CD4-positive, alpha-beta T cell (primary cell): ENCODE data around the gene FNDC3A. TPM values are rescaled to one million over a fixed set of nuclear protein-coding genes. Genes with fewer than 3 reads are reported as not detected.
"Not testable (repeated sequence)": the region's sequence is repeated elsewhere in the genome, so short reads cannot be mapped to it uniquely, and the experiment has no call there.

Experiments
- ATAC-seq: fragments of 200-7000 bp; cut with Tn5 transposase; one replicate; pipeline ENCODE4 v1.10.0; 2022; ENCODE audit warnings: mild to moderate bottlenecking; ENCODE audit not compliant: poor library complexity
- CTCF ChIA-PET: fragments of 350-600 bp; sonication (Branson Sonifier 250); formaldehyde crosslinking; loops from one replicate; lab custom pipeline; 2021; ENCODE audit warnings: antibody characterized with exemption, inconsistent platforms; lab: Charles Lee
- POLR2A ChIA-PET: fragments of 350-600 bp; sonication (Branson Sonifier 250); formaldehyde crosslinking; loops from one replicate; lab custom pipeline; 2021; ENCODE audit warnings: antibody characterized with exemption, inconsistent platforms; lab: Charles Lee
- DNase-seq, 14 experiments: peaks; one replicate each; pipeline ENCODE4 v3.0.0-alpha.2; 2013 to 2020; ENCODE audit warnings: mixed read lengths in 2 of 14
- H3K27ac ChIP-seq, 2 donors: one replicate each; pipeline versions ENCODE4 v1.5.1 to v1.7.0; 2013; ENCODE audit warnings: low read length in 2 of 2, low read depth in 1 of 2, mild to moderate bottlenecking in 1 of 2
- H3K27me3 ChIP-seq, 2 experiments: 1 replicate in 1 of 2; 2 replicates in 1 of 2; pipeline versions ENCODE4 v1.6.1 to v1.7.0; 2013; ENCODE audit warnings: low read length in 2 of 2, control low read depth in 1 of 2, mild to moderate bottlenecking in 1 of 2, moderate library complexity in 1 of 2; ENCODE audit not compliant: insufficient read depth in 2 of 2, control insufficient read depth in 1 of 2
- H3K36me3 ChIP-seq: one replicate; pipeline ENCODE4 v1.6.1; 2013; ENCODE audit warnings: low read length, control low read depth; ENCODE audit not compliant: insufficient read depth
- H3K4me1 ChIP-seq: one replicate; pipeline ENCODE4 v1.6.1; 2013; ENCODE audit warnings: low read length, control low read depth; ENCODE audit not compliant: insufficient read depth
- H3K4me3 ChIP-seq: one replicate; pipeline ENCODE4 v1.5.1; 2013; ENCODE audit warnings: mild to moderate bottlenecking, low read length, moderate library complexity
- H3K9me3 ChIP-seq, 2 experiments: 1 replicate in 1 of 2; 2 replicates in 1 of 2; pipeline versions ENCODE4 v1.6.1 to v1.7.0; 2013; ENCODE audit warnings: low read length in 2 of 2, mild to moderate bottlenecking in 2 of 2, control low read depth in 1 of 2, moderate library complexity in 1 of 2; ENCODE audit not compliant: control insufficient read depth in 1 of 2, insufficient read depth in 1 of 2
- H3K27ac Mint-ChIP-seq: one replicate; pipeline ENCODE4 v1.8.0; 2020; ENCODE audit warnings: mixed read lengths
- H3K27me3 Mint-ChIP-seq: one replicate; pipeline ENCODE4 v1.8.0; 2021; ENCODE audit warnings: mixed read lengths
- H3K36me3 Mint-ChIP-seq: one replicate; pipeline ENCODE4 v1.8.0; 2021; ENCODE audit warnings: low read depth, mixed read lengths
- H3K4me1 Mint-ChIP-seq: one replicate; pipeline ENCODE4 v1.8.0; 2021; ENCODE audit warnings: low read depth, mixed read lengths
- H3K4me3 Mint-ChIP-seq: one replicate; pipeline ENCODE4 v1.8.0; 2020; ENCODE audit warnings: mild to moderate bottlenecking, mixed read lengths
- H3K9me3 Mint-ChIP-seq: one replicate; pipeline ENCODE4 v1.8.0; 2020; ENCODE audit warnings: mixed read lengths
- intact Hi-C, 2 experiments: fragments of 100-400 bp; cut with DNase I in 1 of 2; cut with micrococcal nuclease in 1 of 2; formaldehyde crosslinking; loops; one replicate each; pipeline versions ENCODE4 v1.15.1 to v1.9.0; 2023 to 2025; cut with DNase I, micrococcal nuclease
- total RNA-seq, 174 experiments: library from RNA in 2 of 174; stranded (reverse) in 2 of 174; gene quantifications; one replicate each; pipeline ENCODE4 v1.2.3 and lab custom pipeline; 2021 to 2026
- TF ChIP-seq, protein P1 (sequence below): fragments of 200-600 bp; IDR thresholded peaks from one replicate; pipeline ENCODE4 v1.8.0; 2022; ENCODE audit warnings: antibody characterized with exemption, mild to moderate bottlenecking

Gene FNDC3A
- total RNA-seq, 2 experiments from 2014 or later: 27.7 to 28.6 TPM

DNA sequence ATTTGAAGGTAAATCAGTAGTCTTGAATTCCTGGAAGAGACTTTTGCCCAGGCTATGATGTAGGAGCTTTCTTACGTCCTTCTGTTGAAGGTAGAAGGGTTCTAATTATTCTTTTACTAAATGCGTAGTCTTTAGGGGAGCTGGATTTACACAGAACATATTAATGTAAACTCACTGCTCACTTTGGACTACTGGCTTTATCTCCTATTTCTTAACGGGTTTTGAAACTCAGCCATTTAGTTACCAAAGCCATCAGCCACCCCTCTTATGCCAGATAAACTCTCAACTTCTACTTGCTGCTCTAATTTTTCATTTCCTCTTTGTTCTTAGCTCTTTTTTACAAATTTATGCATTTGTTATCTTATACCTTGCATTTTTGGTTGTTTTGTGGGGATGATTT lies 81.5 kb downstream of the FNDC3A start:
- ChIA-PET POLR2A (no interaction called here), CTCF (no interaction called here)
- intact Hi-C loops: no loop called here
- DNase-seq: no peak
- H3K27me3 ChIP-seq: no peaks in the 10 kb centered on the region
- no peak overlapping the region for H3K27ac Mint-ChIP-seq
- H3K9me3 ChIP-seq: no peaks in the 10 kb centered on the region
- H3K4me1 Mint-ChIP-seq: peaks cover 26% of the 10 kb centered on the region
- H3K4me3 Mint-ChIP-seq: no peak overlapping the region
- ATAC-seq: no peak
- no peaks in the 10 kb centered on the region for H3K36me3 ChIP-seq
- no peaks in the 10 kb centered on the region for H3K4me1 ChIP-seq
- H3K36me3 Mint-ChIP-seq: peaks cover 36% of the 10 kb centered on the region
- TF ChIP-seq, protein P1, sequence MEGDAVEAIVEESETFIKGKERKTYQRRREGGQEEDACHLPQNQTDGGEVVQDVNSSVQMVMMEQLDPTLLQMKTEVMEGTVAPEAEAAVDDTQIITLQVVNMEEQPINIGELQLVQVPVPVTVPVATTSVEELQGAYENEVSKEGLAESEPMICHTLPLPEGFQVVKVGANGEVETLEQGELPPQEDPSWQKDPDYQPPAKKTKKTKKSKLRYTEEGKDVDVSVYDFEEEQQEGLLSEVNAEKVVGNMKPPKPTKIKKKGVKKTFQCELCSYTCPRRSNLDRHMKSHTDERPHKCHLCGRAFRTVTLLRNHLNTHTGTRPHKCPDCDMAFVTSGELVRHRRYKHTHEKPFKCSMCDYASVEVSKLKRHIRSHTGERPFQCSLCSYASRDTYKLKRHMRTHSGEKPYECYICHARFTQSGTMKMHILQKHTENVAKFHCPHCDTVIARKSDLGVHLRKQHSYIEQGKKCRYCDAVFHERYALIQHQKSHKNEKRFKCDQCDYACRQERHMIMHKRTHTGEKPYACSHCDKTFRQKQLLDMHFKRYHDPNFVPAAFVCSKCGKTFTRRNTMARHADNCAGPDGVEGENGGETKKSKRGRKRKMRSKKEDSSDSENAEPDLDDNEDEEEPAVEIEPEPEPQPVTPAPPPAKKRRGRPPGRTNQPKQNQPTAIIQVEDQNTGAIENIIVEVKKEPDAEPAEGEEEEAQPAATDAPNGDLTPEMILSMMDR: no peak
- H3K27me3 Mint-ChIP-seq: no peaks in the 10 kb centered on the region
- no peak overlapping the region for H3K27ac ChIP-seq
- H3K9me3 Mint-ChIP-seq: no peaks in the 10 kb centered on the region
- H3K4me3 ChIP-seq: no peak overlapping the region

DNA sequence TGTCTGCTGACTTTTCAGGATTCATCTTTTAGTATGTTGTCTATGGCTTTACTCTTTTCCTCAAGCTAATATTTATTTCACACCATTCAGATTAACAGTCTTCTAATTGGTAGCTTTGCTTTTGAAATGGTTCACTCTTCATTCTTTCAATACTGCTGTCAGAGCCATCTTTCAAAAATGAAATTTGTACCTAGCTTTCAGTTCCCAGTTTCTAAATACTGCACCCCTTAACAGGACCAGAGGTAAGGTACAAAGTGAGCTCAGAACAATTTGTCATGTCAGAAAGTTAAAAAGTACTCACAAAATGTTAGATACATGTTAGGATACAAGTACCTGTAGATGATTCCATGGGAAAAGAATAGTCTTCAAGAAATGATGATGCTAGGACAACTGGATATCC lies 83.0 kb downstream of the FNDC3A start:
- H3K4me1 Mint-ChIP-seq: peaks cover 23% of the 10 kb centered on the region
- no peaks in the 10 kb centered on the region for H3K27me3 ChIP-seq
- ATAC-seq: no peak
- no peaks in the 10 kb centered on the region for H3K9me3 ChIP-seq
- intact Hi-C loops: no loop called here
- peaks cover 38% of the 10 kb centered on the region for H3K36me3 Mint-ChIP-seq
- no peak overlapping the region for H3K27ac Mint-ChIP-seq
- TF ChIP-seq, protein P1: no peak
- no peaks in the 10 kb centered on the region for H3K9me3 Mint-ChIP-seq
- no peaks in the 10 kb centered on the region for H3K27me3 Mint-ChIP-seq
- no peak overlapping the region for H3K27ac ChIP-seq
- H3K4me1 ChIP-seq: no peaks in the 10 kb centered on the region
- no peak overlapping the region for H3K4me3 ChIP-seq
- CTCF ChIA-PET: interaction anchor here (0.6 kb wide), 1 partner anchor 71 kb away, joined by 3 read pairs; no protein-coding TSS in a partner anchor
- H3K4me3 Mint-ChIP-seq: no peak overlapping the region
- H3K36me3 ChIP-seq: no peaks in the 10 kb centered on the region
- POLR2A ChIA-PET: no interaction called here
- no peak for DNase-seq

DNA sequence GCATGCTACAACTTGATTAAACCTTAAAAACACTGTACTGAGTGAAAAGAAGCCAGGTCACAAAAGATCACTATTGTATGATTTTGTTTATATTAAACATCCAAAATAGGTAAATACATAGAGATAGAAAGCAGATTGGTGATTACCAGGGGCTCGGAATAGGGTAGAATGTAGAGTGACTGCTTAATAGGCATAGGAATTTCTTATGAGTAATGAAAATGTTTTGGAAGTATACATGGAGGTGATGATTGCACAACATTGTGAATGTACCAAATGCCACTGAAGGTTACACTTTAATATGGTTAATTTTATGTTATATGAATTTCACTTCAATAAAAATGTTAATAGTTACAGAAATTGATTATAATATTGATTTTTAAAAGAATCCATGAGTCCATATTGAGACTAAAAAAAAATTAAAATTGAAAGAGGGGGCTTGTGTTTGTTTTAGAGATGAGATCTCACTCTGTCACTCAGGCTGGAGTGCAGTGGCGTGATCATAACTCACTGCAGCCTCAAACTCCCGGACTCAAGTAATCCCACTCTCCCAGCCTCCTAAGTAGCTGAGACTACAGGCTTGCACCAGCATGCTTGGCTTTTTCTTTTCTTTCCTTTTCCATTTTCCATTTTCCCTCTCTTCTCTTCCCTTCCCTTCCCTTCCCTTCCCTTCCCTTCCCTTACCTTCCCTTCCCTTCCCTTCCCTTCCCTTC lies 85.1 kb downstream of the FNDC3A start:
- H3K27ac Mint-ChIP-seq: no peak overlapping the region

DNA sequence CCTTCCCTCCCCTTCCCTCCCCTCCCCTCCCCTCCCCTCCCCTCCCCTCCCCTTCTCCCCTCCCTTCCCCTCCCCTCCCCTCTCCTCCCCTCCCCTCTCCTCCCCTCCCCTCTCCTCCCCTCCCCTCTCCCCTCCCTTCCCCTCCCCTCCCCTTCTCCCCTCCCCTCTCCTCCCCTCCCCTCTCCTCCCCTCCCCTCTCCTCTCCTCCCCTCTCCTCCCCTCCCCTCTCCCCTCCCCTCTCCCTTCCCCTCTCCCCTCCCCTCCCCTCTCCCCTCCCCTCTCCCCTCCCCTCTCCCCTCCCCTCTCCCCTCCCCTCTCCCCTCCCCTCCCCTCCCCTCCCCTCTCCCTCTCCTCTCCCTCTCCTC lies 85.7 kb downstream of the FNDC3A start:
- intact Hi-C loops, H3K4me3 ChIP-seq, H3K4me1 ChIP-seq, DNase-seq, H3K4me3 Mint-ChIP-seq, H3K9me3 ChIP-seq, H3K27ac ChIP-seq, H3K27me3 ChIP-seq, ATAC-seq, H3K36me3 ChIP-seq, POLR2A ChIA-PET, H3K27ac Mint-ChIP-seq, H3K27me3 Mint-ChIP-seq, CTCF ChIA-PET, H3K9me3 Mint-ChIP-seq: not testable (repeated sequence)
- H3K36me3 Mint-ChIP-seq: peaks cover 37% of the 10 kb centered on the region
- peaks cover 23% of the 10 kb centered on the region for H3K4me1 Mint-ChIP-seq

More for the DNA sequence above, 85.1 kb downstream of the FNDC3A start:
- Histone ChIP-seq H3K36me3 (no peaks in the 10 kb centered on the region), H3K4me1 (no peaks in the 10 kb centered on the region), H3K4me3 (no peak overlapping the region), H3K27me3 (no peaks in the 10 kb centered on the region), H3K27ac (no peak overlapping the region), H3K9me3 (no peaks in the 10 kb centered on the region)
- CTCF ChIA-PET: no interaction called here
- intact Hi-C loops: no loop called here
- no peak overlapping the region for H3K4me3 Mint-ChIP-seq
- TF ChIP-seq, protein P1: no peak
- H3K9me3 Mint-ChIP-seq: no peaks in the 10 kb centered on the region
- peaks cover 23% of the 10 kb centered on the region for H3K4me1 Mint-ChIP-seq
- POLR2A ChIA-PET: no interaction called here
- no peak for DNase-seq
- no peaks in the 10 kb centered on the region for H3K27me3 Mint-ChIP-seq
- no peak for ATAC-seq
- H3K36me3 Mint-ChIP-seq: peaks cover 41% of the 10 kb centered on the region
